ENCODE data around the gene RNF223.

RNF223 gene

DNA sequence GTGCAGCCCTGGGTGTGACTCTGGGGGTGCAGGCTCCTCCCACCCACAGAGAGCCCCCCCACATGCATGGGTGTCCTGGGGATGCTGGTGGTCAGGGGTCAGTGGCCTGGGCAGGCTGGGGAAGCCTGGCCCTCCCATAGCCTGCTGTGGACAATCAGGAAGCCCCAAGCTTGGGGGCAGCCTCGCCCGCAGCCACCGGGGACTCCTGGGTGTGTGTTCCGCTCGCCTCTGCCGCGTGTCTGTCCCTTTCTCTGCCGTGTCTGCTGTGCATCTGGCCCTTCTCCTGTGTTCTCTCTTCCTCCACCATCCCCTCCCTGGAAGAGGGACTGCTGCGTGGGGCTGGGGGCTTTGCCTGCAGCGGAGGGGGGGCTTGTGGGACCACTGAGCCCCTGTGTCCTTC is 31.3 kb downstream of the RNF223 start:
- Histone ChIP-seq H3K4me3 (ENCODE audit: low read length) (no peak overlapping the region), H3K27me3 (ENCODE audit: control insufficient read depth, insufficient read depth, low read length) (no peaks in the 10 kb centered on the region), H3K4me1 (ENCODE audit: control insufficient read depth, insufficient read depth, low read length) (peaks cover 2% of the 10 kb centered on the region), H3K36me3 (ENCODE audit: control insufficient read depth, insufficient read depth, low read length) (peaks cover 54% of the 10 kb centered on the region), H3K9me3 (ENCODE audit: control insufficient read depth, insufficient read depth, low read length) (no peaks in the 10 kb centered on the region), H3K27ac (ENCODE audit: low read length) (no peak overlapping the region)
- DNase-seq (ENCODE audit: low read depth, low spot score): no peak
- no CpG with 5 or more reads among the region's 10 CpGs for WGBS (ENCODE audit: insufficient coverage, insufficient read length)

DNA sequence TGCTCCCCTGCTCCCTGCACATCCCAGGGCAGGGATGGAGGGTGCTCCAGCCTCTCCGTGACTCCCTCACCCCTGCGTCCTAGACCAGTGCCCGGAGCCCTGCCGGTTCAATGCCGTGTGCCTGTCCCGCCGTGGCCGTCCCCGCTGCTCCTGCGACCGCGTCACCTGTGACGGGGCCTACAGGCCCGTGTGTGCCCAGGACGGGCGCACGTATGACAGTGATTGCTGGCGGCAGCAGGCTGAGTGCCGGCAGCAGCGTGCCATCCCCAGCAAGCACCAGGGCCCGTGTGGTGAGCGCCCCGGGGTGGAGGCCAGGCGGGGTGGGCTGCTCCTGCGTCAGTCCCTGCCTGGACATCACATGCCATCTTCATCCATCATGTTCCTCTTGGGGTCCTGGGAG is 32.2 kb downstream of the RNF223 start:
- no peak for DNase-seq (ENCODE audit: low read depth, low spot score)
- peaks cover 2% of the 10 kb centered on the region for H3K4me1 ChIP-seq (ENCODE audit: control insufficient read depth, insufficient read depth, low read length)
- WGBS (ENCODE audit: insufficient coverage, insufficient read length): no CpG with 5 or more reads among the region's 25 CpGs
- peaks cover 46% of the 10 kb centered on the region for H3K36me3 ChIP-seq (ENCODE audit: control insufficient read depth, insufficient read depth, low read length)
- no peaks in the 10 kb centered on the region for H3K27me3 ChIP-seq (ENCODE audit: control insufficient read depth, insufficient read depth, low read length)
- H3K27ac ChIP-seq (ENCODE audit: low read length): no peak overlapping the region
- no peaks in the 10 kb centered on the region for H3K9me3 ChIP-seq (ENCODE audit: control insufficient read depth, insufficient read depth, low read length)
- H3K4me3 ChIP-seq (ENCODE audit: low read length): no peak overlapping the region

GRCh38 chr1:1041092-1041523 is 33.0 kb downstream of the RNF223 start:
- H3K4me3 ChIP-seq (ENCODE audit: low read length): peak overlapping the region; percentile 5; the same call in 1 of the 2 replicates
- DNase-seq (ENCODE audit: low read depth, low spot score): no peak
- peaks cover 38% of the 10 kb centered on the region for H3K36me3 ChIP-seq (ENCODE audit: control insufficient read depth, insufficient read depth, low read length)
- H3K4me1 ChIP-seq (ENCODE audit: control insufficient read depth, insufficient read depth, low read length): peaks cover 2% of the 10 kb centered on the region
- no peaks in the 10 kb centered on the region for H3K27me3 ChIP-seq (ENCODE audit: control insufficient read depth, insufficient read depth, low read length)
- WGBS (ENCODE audit: insufficient coverage, insufficient read length): no CpG with 5 or more reads among the region's 60 CpGs
- H3K9me3 ChIP-seq (ENCODE audit: control insufficient read depth, insufficient read depth, low read length): no peaks in the 10 kb centered on the region
- H3K27ac ChIP-seq (ENCODE audit: low read length): no peak overlapping the region

GRCh38 chr1:1040004-1040991 is 33.8 kb downstream of the RNF223 start:
- Histone ChIP-seq H3K9me3 (ENCODE audit: control insufficient read depth, insufficient read depth, low read length) (no peaks in the 10 kb centered on the region), H3K36me3 (ENCODE audit: control insufficient read depth, insufficient read depth, low read length) (peaks cover 33% of the 10 kb centered on the region), H3K4me3 (ENCODE audit: low read length) (peak overlapping the region; percentile 12; the same call in 1 of the 2 replicates), H3K27ac (ENCODE audit: low read length) (no peak overlapping the region), H3K27me3 (ENCODE audit: control insufficient read depth, insufficient read depth, low read length) (no peaks in the 10 kb centered on the region), H3K4me1 (ENCODE audit: control insufficient read depth, insufficient read depth, low read length) (peaks cover 2% of the 10 kb centered on the region)
- no CpG with 5 or more reads among the region's 99 CpGs for WGBS (ENCODE audit: insufficient coverage, insufficient read length)
- DNase-seq (ENCODE audit: low read depth, low spot score): no peak

- Histone ChIP-seq H3K4me1 (ENCODE audit: control insufficient read depth, insufficient read depth, low read length) (peaks cover 3% of the 10 kb centered on the region), H3K27me3 (ENCODE audit: control insufficient read depth, insufficient read depth, low read length) (no peaks in the 10 kb centered on the region), H3K36me3 (ENCODE audit: control insufficient read depth, insufficient read depth, low read length) (peaks cover 26% of the 10 kb centered on the region), H3K9me3 (ENCODE audit: control insufficient read depth, insufficient read depth, low read length) (no peaks in the 10 kb centered on the region), H3K4me3 (ENCODE audit: low read length) (no peak overlapping the region), H3K27ac (ENCODE audit: low read length) (no peak overlapping the region)
- WGBS (ENCODE audit: insufficient coverage, insufficient read length): no CpG with 5 or more reads among the region's 17 CpGs
- no peak for DNase-seq (ENCODE audit: low read depth, low spot score)
These were observed 34.8 kb downstream of the RNF223 start for GRCh38 chr1:1039145-1039910.

DNA sequence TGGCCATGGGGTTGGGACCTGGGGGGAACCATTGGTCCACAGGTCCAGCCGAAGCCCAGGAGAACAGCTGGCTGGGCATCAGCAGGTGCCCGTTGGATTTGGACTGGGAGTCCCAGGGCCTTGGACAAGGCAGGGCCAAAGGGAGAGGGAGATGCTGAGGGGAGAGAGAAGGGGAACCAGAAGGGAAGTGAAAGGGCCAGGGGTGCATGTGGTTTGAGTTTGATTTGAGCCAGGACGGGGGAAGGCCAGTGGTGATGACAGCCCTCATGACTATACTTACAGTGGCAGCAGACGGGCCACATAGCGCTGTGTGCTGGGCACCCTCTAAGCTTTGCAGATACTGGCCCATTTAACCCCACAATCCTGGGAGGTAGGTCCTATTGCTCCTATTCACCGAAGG is 35.4 kb downstream of the RNF223 start:
- Histone ChIP-seq H3K4me3 (ENCODE audit: low read length) (no peak overlapping the region), H3K4me1 (ENCODE audit: control insufficient read depth, insufficient read depth, low read length) (peaks cover 3% of the 10 kb centered on the region), H3K9me3 (ENCODE audit: control insufficient read depth, insufficient read depth, low read length) (no peaks in the 10 kb centered on the region), H3K27ac (ENCODE audit: low read length) (no peak overlapping the region), H3K27me3 (ENCODE audit: control insufficient read depth, insufficient read depth, low read length) (no peaks in the 10 kb centered on the region), H3K36me3 (ENCODE audit: control insufficient read depth, insufficient read depth, low read length) (peaks cover 20% of the 10 kb centered on the region)
- no CpG with 5 or more reads among the region's 6 CpGs for WGBS (ENCODE audit: insufficient coverage, insufficient read length)
- no peak for DNase-seq (ENCODE audit: low read depth, low spot score)

DNA sequence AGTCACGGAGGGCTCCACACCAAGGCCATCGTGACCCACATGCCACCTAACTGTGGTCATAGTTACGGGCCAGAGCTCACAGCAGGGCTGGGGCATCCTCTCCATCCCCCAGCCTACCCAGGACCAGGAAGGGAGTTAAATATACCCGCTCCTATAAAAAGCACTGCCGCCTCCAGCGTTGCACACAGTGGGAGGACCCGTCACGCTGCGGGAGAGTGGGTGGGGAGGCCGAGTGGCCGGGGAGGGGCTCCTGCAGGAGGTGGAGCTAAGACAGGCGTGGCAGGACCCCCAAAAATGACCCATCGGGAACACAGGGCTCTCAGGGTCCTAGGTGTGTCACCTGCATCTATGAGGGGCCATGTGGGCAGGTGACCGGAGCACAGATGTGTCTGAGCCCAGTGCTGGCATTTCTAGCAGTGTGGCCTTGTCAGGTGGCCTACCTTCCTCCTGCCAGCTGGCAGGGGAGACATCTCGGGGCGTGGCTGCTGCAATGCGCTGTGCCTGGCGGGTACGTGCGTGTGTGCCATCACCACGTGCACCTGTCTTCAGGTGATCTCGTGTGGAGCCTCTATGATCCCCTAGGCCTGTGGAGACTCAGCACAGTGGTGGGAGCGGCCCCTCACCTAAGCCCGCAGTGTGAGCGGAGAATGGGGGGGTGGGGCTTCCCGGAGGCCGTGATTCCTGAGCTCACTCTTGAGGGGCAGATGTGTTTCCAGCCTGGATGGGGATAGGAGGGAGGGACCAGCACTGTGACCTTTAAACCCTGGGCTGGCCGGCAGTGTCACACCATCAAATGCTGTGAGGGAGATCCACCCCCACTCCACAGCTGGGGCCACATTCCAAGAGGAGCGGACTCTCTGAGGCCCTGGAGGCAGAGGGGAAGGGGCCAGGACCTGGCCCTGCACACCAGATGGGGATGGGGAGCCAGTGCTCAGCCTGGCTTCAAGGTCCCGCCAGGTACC is 36.5 kb downstream of the RNF223 start:
- no peak overlapping the region for H3K27ac ChIP-seq (ENCODE audit: low read length)
- no CpG with 5 or more reads among the region's 30 CpGs for WGBS (ENCODE audit: insufficient coverage, insufficient read length)
- H3K36me3 ChIP-seq (ENCODE audit: control insufficient read depth, insufficient read depth, low read length): peaks cover 12% of the 10 kb centered on the region; the same call in 1 of the 2 replicates
- DNase-seq (ENCODE audit: low read depth, low spot score): no peak
- H3K27me3 ChIP-seq (ENCODE audit: control insufficient read depth, insufficient read depth, low read length): no peaks in the 10 kb centered on the region
- H3K4me3 ChIP-seq (ENCODE audit: low read length): no peak overlapping the region
- no peaks in the 10 kb centered on the region for H3K9me3 ChIP-seq (ENCODE audit: control insufficient read depth, insufficient read depth, low read length)
- H3K4me1 ChIP-seq (ENCODE audit: control insufficient read depth, insufficient read depth, low read length): peaks cover 3% of the 10 kb centered on the region

- H3K4me3 ChIP-seq (ENCODE audit: low read length): no peak overlapping the region
- no peaks in the 10 kb centered on the region for H3K27me3 ChIP-seq (ENCODE audit: control insufficient read depth, insufficient read depth, low read length)
- H3K36me3 ChIP-seq (ENCODE audit: control insufficient read depth, insufficient read depth, low read length): peaks cover 5% of the 10 kb centered on the region; the same call in 1 of the 2 replicates
- no peaks in the 10 kb centered on the region for H3K9me3 ChIP-seq (ENCODE audit: control insufficient read depth, insufficient read depth, low read length)
- DNase-seq (ENCODE audit: low read depth, low spot score): no peak
- peaks cover 9% of the 10 kb centered on the region for H3K4me1 ChIP-seq (ENCODE audit: control insufficient read depth, insufficient read depth, low read length)
- no peak overlapping the region for H3K27ac ChIP-seq (ENCODE audit: low read length)
- WGBS (ENCODE audit: insufficient coverage, insufficient read length): no CpG with 5 or more reads among the region's 19 CpGs
These were observed 38.7 kb downstream of the RNF223 start for GRCh38 chr1:1035291-1035943.

DNA sequence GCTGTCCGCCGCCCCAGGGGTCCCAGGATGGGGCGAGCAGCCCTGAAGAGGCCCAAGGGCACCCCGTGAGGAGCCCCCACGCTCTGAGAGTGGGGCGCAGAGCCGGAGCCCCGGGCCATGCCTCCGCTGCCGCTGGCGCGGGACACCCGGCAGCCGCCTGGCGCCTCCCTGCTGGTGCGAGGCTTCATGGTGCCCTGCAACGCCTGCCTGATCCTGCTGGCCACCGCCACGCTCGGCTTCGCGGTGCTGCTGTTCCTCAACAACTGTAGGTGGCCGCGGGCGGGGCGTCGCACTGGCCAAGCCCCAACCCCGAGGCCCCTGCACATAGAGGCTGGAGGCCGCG is 39.7 kb downstream of the RNF223 start:
- H3K9me3 ChIP-seq (ENCODE audit: control insufficient read depth, insufficient read depth, low read length): no peaks in the 10 kb centered on the region
- no peak overlapping the region for H3K27ac ChIP-seq (ENCODE audit: low read length)
- DNase-seq (ENCODE audit: low read depth, low spot score): no peak
- peaks cover 5% of the 10 kb centered on the region; the same call in 1 of the 2 replicates for H3K36me3 ChIP-seq (ENCODE audit: control insufficient read depth, insufficient read depth, low read length)
- H3K4me3 ChIP-seq (ENCODE audit: low read length): peak overlapping the region; percentile 58; the same call in 1 of the 2 replicates
- H3K27me3 ChIP-seq (ENCODE audit: control insufficient read depth, insufficient read depth, low read length): no peaks in the 10 kb centered on the region
- no CpG with 5 or more reads among the region's 30 CpGs for WGBS (ENCODE audit: insufficient coverage, insufficient read length)
- H3K4me1 ChIP-seq (ENCODE audit: control insufficient read depth, insufficient read depth, low read length): peaks cover 8% of the 10 kb centered on the region
